NCI-H2107 (cell line): Measurements from ENCODE around the gene OR5H14.

Experiments
- DNase-seq: peaks from one replicate; lab custom pipeline; 2025; lab: John Stamatoyannopoulos, UW

OR5H14 gene

GRCh38 chr3:98199020-98199419, 51.7 kb downstream of the OR5H14 start:
- no peak for DNase-seq
